Naive thymus-derived CD8-positive, alpha-beta T cell (primary cell): ENCODE results near the gene SKAP1. TPM values are rescaled to one million over a fixed set of nuclear protein-coding genes. Genes with fewer than 3 reads are reported as not detected.
A peak's percentile ranks its signal among the peaks of the same experiment; 100 is the strongest.

Experiments used
- ATAC-seq, 2 donors: fragments of 150-1000 bp; cut with Tn5 transposase in 1 of 2; sonication (Bioruptor Pico), chemical (Tn5 transposase) in 1 of 2; 1 replicate in 1 of 2; 2 replicates in 1 of 2; pipeline ENCODE4 v1.10.0; 2021; ENCODE audit warnings: mild to moderate bottlenecking in 2 of 2, moderate library complexity in 2 of 2
- POLR2A ChIA-PET: fragments of 350-600 bp; sonication (Branson Sonifier 250); formaldehyde crosslinking; loops from one replicate; lab custom pipeline; 2021; ENCODE audit warnings: antibody characterized with exemption; lab: Charles Lee
- DNase-seq, 10 donors: peaks; one replicate each; pipeline versions ENCODE4 v3.0.0 to v3.0.0-alpha.2; 2020 to 2022
- H3K27ac Mint-ChIP-seq, 10 donors: one replicate each; pipeline ENCODE4 v1.8.0; 2020 to 2022; ENCODE audit warnings: mild to moderate bottlenecking in 10 of 10, mixed read lengths in 10 of 10, moderate library complexity in 4 of 10, inconsistent platforms in 1 of 10
- H3K27me3 Mint-ChIP-seq, 5 donors: one replicate each; pipeline ENCODE4 v1.8.0; 2021 to 2022; ENCODE audit warnings: mixed read lengths in 5 of 5
- H3K36me3 Mint-ChIP-seq, 3 donors: one replicate each; pipeline ENCODE4 v1.8.0; 2020 to 2022; ENCODE audit warnings: mixed read lengths in 3 of 3, mild to moderate bottlenecking in 2 of 3, inconsistent platforms in 1 of 3
- H3K4me1 Mint-ChIP-seq, 4 donors: one replicate each; pipeline ENCODE4 v1.8.0; 2021 to 2022; ENCODE audit warnings: mixed read lengths in 4 of 4
- H3K4me3 Mint-ChIP-seq, 10 donors: one replicate each; pipeline ENCODE4 v1.8.0; 2020 to 2022; ENCODE audit warnings: mild to moderate bottlenecking in 10 of 10, mixed read lengths in 10 of 10, moderate library complexity in 6 of 10, inconsistent platforms in 1 of 10
- H3K9me3 Mint-ChIP-seq, 9 donors: one replicate each; pipeline ENCODE4 v1.8.0; 2020 to 2022; ENCODE audit warnings: mixed read lengths in 9 of 9, mild to moderate bottlenecking in 3 of 9, inconsistent platforms in 1 of 9, moderate library complexity in 1 of 9
- polyA plus RNA-seq, 3 donors: library from polyadenylated mRNA; unstranded; fragments of 300-500 nt; fragmentation: Illumina TruSeq; gene quantifications; one replicate each; pipeline ENCODE4 v1.2.3, GENCODE V29; 2021
- total RNA-seq, 8 experiments: library from RNA in 2 of 8; stranded (reverse) in 2 of 8; gene quantifications; one replicate each; pipeline ENCODE4 v1.2.3 and lab custom pipeline; 2021 to 2026

SKAP1 gene
- total and polyA plus RNA-seq, 5 experiments from 2014 or later = 73.0 to 237 (median 223) TPM

- POLR2A ChIA-PET = no interaction called here
- Mint-ChIP-seq H3K27me3 (no peaks in the 10 kb centered on the region), H3K9me3 (no peaks in the 10 kb centered on the region), H3K36me3 (peaks cover 0 to 16% (median 10%) of the 10 kb centered on the region in 3 donors), H3K4me1 (peaks cover 22 to 85% (median 72%) of the 10 kb centered on the region in 4 donors), H3K27ac (peak overlapping the region in 5 of 10 donors; percentile 2 to 60 (median 20)), H3K4me3 (peak overlapping the region in 1 of 10 donors; percentile 30)
- ATAC-seq = peak in 1 of 2 donors; percentile 38
- DNase-seq = peak in 1 of 10 donors; percentile 7
Measured at GRCh38 chr17:48244121-48244711, 185.8 kb downstream of the SKAP1 start.

DNA sequence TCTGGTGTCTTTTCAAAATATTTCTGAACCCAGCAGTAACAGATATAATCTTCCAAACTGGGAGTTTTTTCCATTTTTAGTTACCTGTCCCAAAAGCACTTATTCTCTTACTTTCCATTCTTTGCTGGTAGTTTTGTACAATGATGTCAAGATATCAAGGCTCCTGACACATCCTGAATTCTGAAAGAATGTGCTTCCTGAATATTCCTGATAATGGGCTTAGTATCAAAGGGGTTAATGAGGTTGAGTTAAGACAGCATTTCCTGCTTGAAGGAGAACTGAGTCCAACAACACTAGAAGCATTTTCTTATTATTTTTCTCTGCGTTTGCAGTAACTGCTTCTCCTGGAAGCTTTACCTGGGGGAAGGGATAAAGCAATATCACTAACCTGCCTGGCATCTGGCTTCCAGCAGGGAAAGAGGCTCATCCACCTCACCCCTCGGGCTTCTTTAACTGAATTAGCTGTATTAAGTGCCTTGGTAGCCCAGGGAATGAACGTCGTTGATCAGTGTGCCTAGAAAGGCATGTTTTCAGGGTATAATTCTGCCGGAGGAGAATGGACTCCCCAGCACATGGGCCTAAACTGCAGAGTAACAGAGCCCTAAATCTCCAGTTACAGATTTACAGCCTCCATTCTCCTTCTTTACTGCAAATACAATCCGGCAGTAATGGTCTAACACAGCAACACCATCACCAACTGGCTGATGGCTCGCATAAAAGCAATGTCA lies 188.1 kb downstream of the SKAP1 start:
- Mint-ChIP-seq H3K4me3 (no peak overlapping the region), H3K36me3 (peaks cover 5 to 16% (median 5%) of the 10 kb centered on the region in 3 donors), H3K9me3 (no peaks in the 10 kb centered on the region), H3K27ac (peak overlapping the region in 2 of 10 donors; percentile 13 to 79), H3K27me3 (no peaks in the 10 kb centered on the region), H3K4me1 (peaks cover 26 to 85% (median 82%) of the 10 kb centered on the region in 4 donors)
- DNase-seq (no peak), ATAC-seq (no peak)
- POLR2A ChIA-PET = interaction anchor here (0.6 kb wide), 1 partner anchor 117 kb away, joined by 5 read pairs; no protein-coding TSS in a partner anchor

GRCh38 chr17:48241131-48241591 lies 188.9 kb downstream of the SKAP1 start:
- no peaks in the 10 kb centered on the region for H3K27me3 Mint-ChIP-seq
- ATAC-seq = peak in 1 of 2 donors; percentile 44
- DNase-seq = no peak
- no peaks in the 10 kb centered on the region for H3K9me3 Mint-ChIP-seq
- POLR2A ChIA-PET = no interaction called here
- peaks cover 5 to 14% (median 5%) of the 10 kb centered on the region in 3 donors for H3K36me3 Mint-ChIP-seq
- peak overlapping the region in 3 of 10 donors; percentile 23 to 49 (median 36) for H3K4me3 Mint-ChIP-seq
- peak overlapping the region in 9 of 10 donors; percentile 0 to 79 (median 34) for H3K27ac Mint-ChIP-seq
- H3K4me1 Mint-ChIP-seq = peaks cover 25 to 86% (median 83%) of the 10 kb centered on the region in 4 donors

DNA sequence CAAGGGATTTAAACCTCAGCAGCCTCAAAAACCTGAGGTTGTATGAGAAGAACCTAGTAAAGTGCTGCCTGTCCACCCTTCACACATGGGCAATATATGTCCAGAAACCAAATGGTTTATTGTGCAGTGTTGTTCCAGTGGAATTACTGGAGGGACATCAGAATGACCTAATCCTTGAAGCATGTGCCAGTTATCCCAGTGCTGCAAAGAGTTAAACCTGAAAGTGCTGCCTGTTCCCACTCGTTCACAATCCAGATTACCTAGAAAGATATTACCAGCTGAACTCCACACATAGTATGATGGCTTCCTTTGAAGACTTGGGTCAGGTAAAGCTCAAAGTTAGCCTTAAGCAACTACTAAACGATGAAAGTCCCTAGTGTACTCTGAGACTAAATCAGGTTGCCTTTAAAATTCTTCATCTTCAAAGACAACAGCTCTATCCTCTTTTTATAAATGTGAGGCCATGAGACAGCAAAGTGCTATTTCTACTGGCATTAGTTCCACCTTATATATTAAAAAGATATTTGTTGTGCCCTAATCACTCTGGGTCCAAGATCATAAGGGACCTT lies 189.4 kb downstream of the SKAP1 start:
- POLR2A ChIA-PET = interaction anchor here (0.6 kb wide), 1 partner anchor 590 kb away, joined by 3 read pairs; no protein-coding TSS in a partner anchor
- no peaks in the 10 kb centered on the region for H3K27me3 Mint-ChIP-seq
- peaks cover 5 to 13% (median 9%) of the 10 kb centered on the region in 3 donors for H3K36me3 Mint-ChIP-seq
- ATAC-seq (no peak), DNase-seq (no peak)
- no peak overlapping the region for H3K4me3 Mint-ChIP-seq
- no peaks in the 10 kb centered on the region for H3K9me3 Mint-ChIP-seq
- peak overlapping the region in 2 of 10 donors; percentile 7 to 79 for H3K27ac Mint-ChIP-seq
- H3K4me1 Mint-ChIP-seq = peaks cover 27 to 88% (median 85%) of the 10 kb centered on the region in 4 donors

DNA sequence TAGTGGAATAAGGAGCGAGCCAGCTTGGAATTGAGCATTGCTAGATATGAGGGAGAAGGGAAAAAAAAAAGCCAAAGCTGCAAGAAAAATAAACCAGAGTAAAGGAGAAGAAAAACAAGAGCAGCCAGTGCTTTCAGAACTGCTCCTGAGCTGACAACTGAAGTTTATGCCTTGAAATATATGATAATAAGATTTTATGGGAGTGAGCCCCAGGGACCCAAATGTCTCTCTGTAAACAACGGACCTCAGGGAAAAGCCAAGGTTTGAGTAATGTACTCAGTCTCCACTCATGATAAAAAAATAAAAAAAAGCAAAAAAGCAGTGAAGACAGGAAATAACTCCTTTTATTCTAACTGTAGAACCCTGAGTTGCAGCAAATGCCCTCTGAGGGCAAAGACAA lies 189.9 kb downstream of the SKAP1 start:
- Mint-ChIP-seq H3K27me3 (no peaks in the 10 kb centered on the region), H3K36me3 (peaks cover 5 to 16% (median 13%) of the 10 kb centered on the region in 3 donors), H3K4me3 (no peak overlapping the region), H3K4me1 (peaks cover 28 to 85% (median 82%) of the 10 kb centered on the region in 4 donors), H3K9me3 (no peaks in the 10 kb centered on the region), H3K27ac (peak overlapping the region in 2 of 10 donors; percentile 0 to 72)
- DNase-seq (no peak), ATAC-seq (no peak)
- POLR2A ChIA-PET = interaction anchor here (0.6 kb wide), 2 partner anchors 38 to 589 kb away, joined by 3 read pairs; no protein-coding TSS in a partner anchor

- no peaks in the 10 kb centered on the region for H3K27me3 Mint-ChIP-seq
- ATAC-seq = no peak
Measured at GRCh38 chr17:48239603-48239995, 190.4 kb downstream of the SKAP1 start.

DNA sequence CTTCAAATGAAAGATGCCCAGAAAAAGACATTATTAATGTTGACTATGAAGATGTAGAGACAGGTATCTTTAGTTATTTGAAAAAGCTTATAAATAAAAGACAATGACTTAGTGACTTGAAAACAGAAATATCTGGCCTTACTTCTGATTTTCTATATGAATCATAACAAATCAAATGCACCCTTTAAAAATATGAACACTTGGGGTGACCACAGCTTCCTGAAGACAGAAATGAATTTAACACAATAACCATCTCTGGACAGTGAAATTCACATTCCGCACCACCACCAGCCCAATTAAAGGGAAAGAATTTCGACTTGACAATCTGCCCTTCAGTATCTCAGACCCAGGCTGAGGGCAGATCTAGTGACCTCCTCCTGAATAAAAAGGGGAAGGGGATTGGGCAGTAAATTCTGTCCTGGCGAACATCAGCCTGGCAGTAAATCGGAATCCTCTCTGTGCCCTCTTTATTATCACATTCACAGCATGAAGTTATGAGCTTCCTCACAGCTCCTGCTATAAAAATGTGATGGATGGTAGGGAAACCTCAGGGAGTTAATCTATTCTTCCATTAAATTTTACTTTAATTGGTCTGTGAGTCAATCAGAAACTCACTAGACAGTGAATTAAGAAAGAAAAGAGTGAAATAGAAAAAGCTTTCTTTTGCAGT lies 190.9 kb downstream of the SKAP1 start:
- peak overlapping the region in 1 of 10 donors; percentile 72 for H3K27ac Mint-ChIP-seq
- DNase-seq = no peak
- ATAC-seq = no peak
- H3K9me3 Mint-ChIP-seq = no peaks in the 10 kb centered on the region
- peaks cover 5 to 24% (median 16%) of the 10 kb centered on the region in 3 donors for H3K36me3 Mint-ChIP-seq
- peaks cover 27 to 78% (median 74%) of the 10 kb centered on the region in 4 donors for H3K4me1 Mint-ChIP-seq
- POLR2A ChIA-PET = no interaction called here
- no peaks in the 10 kb centered on the region for H3K27me3 Mint-ChIP-seq
- no peak overlapping the region for H3K4me3 Mint-ChIP-seq

More at GRCh38 chr17:48239603-48239995, 190.4 kb downstream of the SKAP1 start:
- Mint-ChIP-seq H3K36me3 (peaks cover 5 to 19% (median 16%) of the 10 kb centered on the region in 3 donors), H3K4me3 (peak overlapping the region in 1 of 10 donors; percentile 9), H3K9me3 (no peaks in the 10 kb centered on the region), H3K4me1 (peaks cover 31 to 83% (median 79%) of the 10 kb centered on the region in 4 donors), H3K27ac (peak overlapping the region in 4 of 10 donors; percentile 0 to 72 (median 13))
- DNase-seq = no peak
- POLR2A ChIA-PET = interaction anchor here (0.6 kb wide), 1 partner anchor 39 kb away, joined by 3 read pairs; no protein-coding TSS in a partner anchor

GRCh38 chr17:48237456-48237855 lies 192.6 kb downstream of the SKAP1 start:
- peak overlapping the region in 7 of 10 donors; percentile 32 to 58 (median 44) for H3K27ac Mint-ChIP-seq
- H3K4me1 Mint-ChIP-seq = peaks cover 25 to 64% (median 61%) of the 10 kb centered on the region in 4 donors
- H3K27me3 Mint-ChIP-seq = no peaks in the 10 kb centered on the region
- H3K9me3 Mint-ChIP-seq = no peaks in the 10 kb centered on the region
- POLR2A ChIA-PET = no interaction called here
- ATAC-seq (no peak), DNase-seq (no peak)
- peaks cover 5 to 34% (median 18%) of the 10 kb centered on the region in 3 donors for H3K36me3 Mint-ChIP-seq
- peak overlapping the region in 2 of 10 donors; percentile 1 to 46 for H3K4me3 Mint-ChIP-seq

- DNase-seq = no peak
- H3K27me3 Mint-ChIP-seq = no peaks in the 10 kb centered on the region
- H3K36me3 Mint-ChIP-seq = peaks cover 5 to 39% (median 18%) of the 10 kb centered on the region in 3 donors
- POLR2A ChIA-PET = no interaction called here
- no peak overlapping the region for H3K4me3 Mint-ChIP-seq
- no peaks in the 10 kb centered on the region for H3K9me3 Mint-ChIP-seq
- ATAC-seq = no peak
- H3K4me1 Mint-ChIP-seq = peaks cover 28 to 59% (median 54%) of the 10 kb centered on the region in 4 donors
- H3K27ac Mint-ChIP-seq = peak overlapping the region in 3 of 10 donors; percentile 8 to 73 (median 33)
Measured at GRCh38 chr17:48236681-48237134, 193.3 kb downstream of the SKAP1 start.

DNA sequence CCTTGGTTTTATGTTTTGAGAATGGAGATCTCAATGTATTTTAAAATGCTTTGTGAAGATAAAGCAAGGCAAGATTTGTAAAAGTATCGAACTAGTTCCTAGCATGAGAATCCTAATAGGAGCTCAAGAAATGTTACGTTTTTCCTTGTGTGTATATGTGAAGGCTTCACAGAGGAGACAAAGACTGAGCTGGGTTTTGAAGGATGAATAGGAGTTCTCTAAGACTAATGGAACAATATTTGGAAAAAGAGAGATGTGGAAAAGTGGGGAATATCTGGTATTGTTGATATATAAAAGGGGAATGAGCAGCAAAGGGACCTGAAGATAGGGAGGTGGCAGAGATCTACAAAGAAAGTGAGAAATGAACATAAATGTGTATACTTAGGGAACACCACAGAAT lies 195.1 kb downstream of the SKAP1 start:
- H3K36me3 Mint-ChIP-seq = peaks cover 5 to 49% (median 20%) of the 10 kb centered on the region in 3 donors
- POLR2A ChIA-PET = no interaction called here
- DNase-seq = no peak

GRCh38 chr17:48231995-48232959 lies 197.7 kb downstream of the SKAP1 start:
- H3K9me3 Mint-ChIP-seq = no peaks in the 10 kb centered on the region
- peaks cover 15 to 32% (median 21%) of the 10 kb centered on the region in 4 donors for H3K4me1 Mint-ChIP-seq
- H3K4me3 Mint-ChIP-seq = no peak overlapping the region
- H3K36me3 Mint-ChIP-seq = peaks cover 1 to 45% (median 18%) of the 10 kb centered on the region in 3 donors
- H3K27me3 Mint-ChIP-seq = no peaks in the 10 kb centered on the region
- POLR2A ChIA-PET = no interaction called here
- no peak for DNase-seq
- no peak overlapping the region for H3K27ac Mint-ChIP-seq
- no peak for ATAC-seq

More for the DNA sequence above, 195.1 kb downstream of the SKAP1 start:
- no peaks in the 10 kb centered on the region for H3K27me3 Mint-ChIP-seq
- H3K4me1 Mint-ChIP-seq = peaks cover 23 to 48% (median 36%) of the 10 kb centered on the region in 4 donors
- ATAC-seq = no peak
- no peak overlapping the region for H3K4me3 Mint-ChIP-seq
- H3K9me3 Mint-ChIP-seq = no peaks in the 10 kb centered on the region
- peak overlapping the region in 1 of 10 donors; percentile 29 for H3K27ac Mint-ChIP-seq
